Stimulated activated naive CD8-positive, alpha-beta T cell treated with anti-CD3 and anti-CD28 coated beads, Interleukin-15, amount 100 ng/mL, for 72 hours (primary cell): ENCODE measurements around the gene CACNB3.
A peak's percentile ranks its signal among the peaks of the same experiment; 100 is the strongest.
"Not testable (repeated sequence)": the region's sequence is repeated elsewhere in the genome, so short reads cannot be mapped to it uniquely, and the experiment has no call there.

Experiments used
- ATAC-seq: fragments of 150-1000 bp; cut with Tn5 transposase; 2 replicates; pipeline ENCODE4 v1.10.0; 2021; ENCODE audit warnings: mild to moderate bottlenecking, moderate library complexity
- DNase-seq, 2 donors: peaks; one replicate each; pipeline ENCODE4 v3.0.0; 2021 to 2022
- H3K27ac Mint-ChIP-seq, 2 donors: one replicate each; pipeline ENCODE4 v1.8.0; 2022; ENCODE audit warnings: mild to moderate bottlenecking in 2 of 2, mixed read lengths in 2 of 2, moderate library complexity in 2 of 2
- H3K27me3 Mint-ChIP-seq: one replicate; pipeline ENCODE4 v1.8.0; 2022; ENCODE audit warnings: mixed read lengths
- H3K4me1 Mint-ChIP-seq: one replicate; pipeline ENCODE4 v1.8.0; 2022; ENCODE audit warnings: mild to moderate bottlenecking, mixed read lengths
- H3K4me3 Mint-ChIP-seq, 2 donors: one replicate each; pipeline ENCODE4 v1.8.0; 2022; ENCODE audit warnings: mild to moderate bottlenecking in 2 of 2, mixed read lengths in 2 of 2, moderate library complexity in 1 of 2
- H3K9me3 Mint-ChIP-seq, 2 donors: one replicate each; pipeline ENCODE4 v1.8.0; 2022; ENCODE audit warnings: mixed read lengths in 2 of 2

The CACNB3 gene

DNA sequence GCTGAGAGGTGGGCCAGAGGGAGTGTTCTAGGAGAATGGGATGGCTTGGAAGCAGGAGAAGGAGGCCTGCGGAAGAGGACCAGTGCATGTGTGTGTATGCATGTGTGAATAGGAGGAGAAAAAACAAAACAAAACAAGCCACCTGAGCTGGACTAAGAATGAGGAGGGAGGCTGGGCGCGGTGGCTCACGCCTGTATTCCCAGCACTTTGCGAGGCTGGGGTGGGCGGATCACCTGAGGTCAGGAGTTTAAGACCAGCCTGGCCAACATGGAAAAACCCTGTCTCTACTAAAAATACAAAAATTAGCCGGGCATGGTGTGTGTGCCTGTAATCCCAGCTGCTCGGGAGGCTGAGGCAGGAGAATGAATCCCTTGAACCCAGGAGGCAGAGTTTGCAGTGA is 55.2 kb downstream of the CACNB3 start:
- ATAC-seq, H3K9me3 Mint-ChIP-seq, H3K4me3 Mint-ChIP-seq, DNase-seq, H3K27me3 Mint-ChIP-seq, H3K4me1 Mint-ChIP-seq: not testable (repeated sequence)
- H3K27ac Mint-ChIP-seq, result peak overlapping the region in 1 of 2 donors; percentile 81

DNA sequence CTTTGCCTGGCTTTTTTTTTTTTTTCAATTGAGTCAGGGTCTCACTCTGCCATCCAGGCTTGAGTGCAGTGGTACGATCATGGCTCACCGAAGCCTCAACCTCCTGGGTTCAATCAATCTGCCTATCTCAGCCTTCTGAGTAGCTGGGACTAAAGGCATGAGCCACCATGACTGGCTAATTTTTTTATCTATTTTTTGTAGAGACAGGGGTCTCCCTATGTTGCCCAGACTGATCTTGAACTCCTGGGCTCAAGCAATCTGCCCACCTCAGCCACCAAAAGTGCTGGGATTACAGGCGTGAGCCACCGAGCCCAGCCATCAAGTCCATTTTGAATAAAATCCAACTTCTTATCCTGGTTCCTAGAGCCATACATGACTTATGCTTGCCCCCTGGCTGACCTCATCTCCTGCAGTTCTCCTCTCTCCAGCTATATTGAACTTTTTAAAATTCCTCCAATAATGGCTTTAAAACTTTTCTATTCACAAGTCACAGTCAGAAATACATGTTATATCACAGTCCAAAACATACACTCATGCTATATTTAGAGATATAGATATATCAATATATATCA is 57.7 kb downstream of the CACNB3 start:
- Mint-ChIP-seq H3K4me3 (no peak overlapping the region), H3K27me3 (peaks cover 14% of the 10 kb centered on the region), H3K27ac (no peak overlapping the region), H3K9me3 (no peaks in the 10 kb centered on the region), H3K4me1 (no peaks in the 10 kb centered on the region)
- DNase-seq (no peak), ATAC-seq (no peak)
